A673 (cell line): Measurements from ENCODE around the gene BTBD9. TPM values are rescaled to one million over a fixed set of nuclear protein-coding genes. Genes with fewer than 3 reads are reported as not detected.

ENCODE experiments used
- BruUV-seq: library from RNA; stranded (reverse); fragments of 400-500 nt; replicated peaks from 2 replicates; lab custom pipeline; 2021; lab: Mats Ljungman, UMichigan
- CTCF ChIA-PET: fragments of 300-600 bp; sonication (Branson Sonifier 250); formaldehyde crosslinking; loops from one replicate; lab custom pipeline; 2022; ENCODE audit warnings: antibody characterized with exemption; lab: Charles Lee
- POLR2A ChIA-PET: fragments of 300-600 bp; sonication (Branson Sonifier 250); formaldehyde crosslinking; loops from one replicate; lab custom pipeline; 2022; ENCODE audit warnings: antibody characterized with exemption; ENCODE audit not compliant: low non-redundant PET; lab: Charles Lee
- DNase-seq: peaks from one replicate; pipeline ENCODE4 v3.0.0-alpha.2; 2015; ENCODE audit warnings: low spot score
- H3K27ac ChIP-seq: fragments of 200-600 bp; sonication (generic); 2 replicates; pipeline ENCODE4 v1.5.1; 2016; ENCODE audit warnings: mixed run types, low read depth, mild to moderate bottlenecking, mixed read lengths, antibody characterized with exemption, low read length; ENCODE audit not compliant: poor library complexity, severe bottlenecking
- H3K27me3 ChIP-seq: fragments of 200-600 bp; sonication (generic); replicated peaks from 2 replicates; pipeline ENCODE4 v1.6.1; 2017; ENCODE audit warnings: mixed run types, low read depth, mild to moderate bottlenecking, mixed read lengths, antibody characterized with exemption, low read length; ENCODE audit not compliant: insufficient read depth, poor library complexity
- H3K36me3 ChIP-seq: fragments of 200-600 bp; sonication (generic); 2 replicates; pipeline ENCODE4 v1.6.1; 2016; ENCODE audit warnings: mixed run types, mild to moderate bottlenecking, mixed read lengths, antibody characterized with exemption, low read length; ENCODE audit not compliant: insufficient read depth, poor library complexity, severe bottlenecking
- H3K4me1 ChIP-seq: fragments of 200-600 bp; sonication (generic); 2 replicates; pipeline ENCODE4 v1.6.1; 2017; ENCODE audit warnings: mixed run types, mild to moderate bottlenecking, mixed read lengths, antibody characterized with exemption, low read length; ENCODE audit not compliant: insufficient read depth, poor library complexity, severe bottlenecking
- H3K4me3 ChIP-seq: fragments of 200-600 bp; sonication (generic); 2 replicates; pipeline ENCODE4 v1.5.1; 2016; ENCODE audit warnings: low read depth, mixed run types, mild to moderate bottlenecking, mixed read lengths, low read length; ENCODE audit not compliant: poor library complexity, severe bottlenecking
- H3K9me3 ChIP-seq: fragments of 200-600 bp; sonication (generic); 2 replicates; pipeline ENCODE4 v1.6.1; 2016; ENCODE audit warnings: mixed run types, low read depth, mild to moderate bottlenecking, mixed read lengths, antibody characterized with exemption, low read length; ENCODE audit not compliant: poor library complexity, severe bottlenecking
- CTCF ChIP-seq: fragments of 300-800, 200-600 bp; sonication (generic); conservative IDR thresholded peaks from 2 replicates; pipeline ENCODE4 v1.5.1; 2017; ENCODE audit warnings: low read depth, mild to moderate bottlenecking, antibody characterized with exemption, low read length, moderate library complexity, mixed read lengths
- EZH2 ChIP-seq: fragments of 200-600 bp; sonication (generic); IDR thresholded peaks from 2 replicates; pipeline ENCODE4 v1.6.1; 2017; ENCODE audit warnings: borderline replicate concordance, low read depth, mild to moderate bottlenecking, mixed read lengths, antibody characterized with exemption, low read length; ENCODE audit not compliant: poor library complexity, severe bottlenecking
- intact Hi-C: fragments of 100-400 bp; cut with micrococcal nuclease; formaldehyde crosslinking; loops from one replicate; pipeline ENCODE4 v1.10.0; 2022; ENCODE audit not compliant: unreplicated experiment
- total RNA-seq: library from RNA; stranded (reverse); gene quantifications from 2 replicates; pipeline ENCODE4 v1.2.3, GENCODE V29; 2021

Gene BTBD9
- total RNA-seq, 1 experiment from 2014 or later: 8.0 TPM

GRCh38 chr6:38393986-38394385 lies 245.7 kb downstream of the BTBD9 start:
- intact Hi-C loops: no loop called here
- Histone ChIP-seq H3K36me3 (no peaks in the 10 kb centered on the region), H3K27me3 (no peaks in the 10 kb centered on the region), H3K4me3 (no peak overlapping the region), H3K27ac (no peak overlapping the region), H3K9me3 (no peaks in the 10 kb centered on the region), H3K4me1 (no peaks in the 10 kb centered on the region)
- TF ChIP-seq EZH2 (no peak), CTCF (no peak)
- ChIA-PET POLR2A (no interaction called here), CTCF (no interaction called here)
- DNase-seq: no peak
- no TSS peak for BruUV-seq

GRCh38 chr6:38391626-38392579 lies 247.8 kb downstream of the BTBD9 start:
- no peak for TF ChIP-seq EZH2
- TF ChIP-seq CTCF: no peak
- Histone ChIP-seq H3K27ac (no peak overlapping the region), H3K36me3 (no peaks in the 10 kb centered on the region), H3K4me1 (peaks cover 10% of the 10 kb centered on the region), H3K9me3 (no peaks in the 10 kb centered on the region), H3K4me3 (no peak overlapping the region), H3K27me3 (no peaks in the 10 kb centered on the region)
- ChIA-PET CTCF (interaction anchor here (0.7 kb wide), 1 partner anchor 97 kb away, joined by 4 read pairs; no protein-coding TSS in a partner anchor), POLR2A (no interaction called here)
- DNase-seq: no peak
- intact Hi-C loops: no loop called here
- no TSS peak for BruUV-seq

DNA sequence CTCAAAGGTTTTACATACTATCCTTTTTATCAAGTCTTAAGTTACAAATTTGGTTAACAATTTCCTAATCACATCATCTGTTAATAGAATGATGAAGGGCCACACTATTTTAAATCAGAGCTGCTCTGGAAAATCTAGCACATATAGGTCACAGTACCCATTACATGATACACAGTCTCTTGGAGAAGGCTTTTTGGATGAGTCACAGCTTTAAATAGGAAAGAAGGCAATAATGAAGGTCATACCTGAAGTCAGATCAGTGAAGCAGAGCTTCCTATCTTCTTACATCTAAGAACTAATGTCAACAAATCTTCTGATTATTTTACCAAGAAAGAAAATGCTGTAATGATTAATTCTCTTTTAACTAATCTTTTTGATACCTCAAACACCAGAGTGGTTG lies 248.5 kb downstream of the BTBD9 start:
- Histone ChIP-seq H3K4me1 (peaks cover 10% of the 10 kb centered on the region), H3K36me3 (no peaks in the 10 kb centered on the region), H3K27ac (no peak overlapping the region), H3K9me3 (no peaks in the 10 kb centered on the region), H3K4me3 (no peak overlapping the region), H3K27me3 (no peaks in the 10 kb centered on the region)
- no peak for DNase-seq
- BruUV-seq: no TSS peak
- TF ChIP-seq EZH2 (no peak), CTCF (no peak)
- POLR2A ChIA-PET: no interaction called here
- CTCF ChIA-PET: interaction anchor here (0.7 kb wide), 1 partner anchor 97 kb away, joined by 4 read pairs; no protein-coding TSS in a partner anchor
- intact Hi-C loops: no loop called here
